H9 (cell line): ENCODE results near the gene TIMM10. TPM values are rescaled to one million over a fixed set of nuclear protein-coding genes. Genes with fewer than 3 reads are reported as not detected.

Source experiments
- DNase-seq: peaks from one replicate; pipeline ENCODE4 v3.0.0-alpha.2; 2017
- H2AFZ ChIP-seq: one replicate; pipeline ENCODE4 v1.6.1; 2013; ENCODE audit warnings: mild to moderate bottlenecking, low read length, control low read depth, moderate library complexity
- H2AK5ac ChIP-seq: 2 replicates; pipeline ENCODE4 v1.6.1; 2013; ENCODE audit warnings: low read length, control low read depth, mixed read lengths; ENCODE audit not compliant: insufficient read length
- H2BK120ac ChIP-seq: one replicate; pipeline ENCODE4 v1.6.1; 2013; ENCODE audit warnings: low read depth, mild to moderate bottlenecking, low read length, control low read depth, inconsistent platforms; ENCODE audit not compliant: poor library complexity, severe bottlenecking
- H2BK12ac ChIP-seq: 2 replicates; pipeline ENCODE4 v1.6.1; 2013; ENCODE audit warnings: low read length, control low read depth, mixed read lengths, low read depth; ENCODE audit not compliant: insufficient read length
- H2BK15ac ChIP-seq: 2 replicates; pipeline ENCODE4 v1.6.1; 2013; ENCODE audit warnings: low read depth, low read length, control low read depth
- H2BK20ac ChIP-seq: one replicate; pipeline ENCODE4 v1.6.1; 2013; ENCODE audit warnings: low read depth, mild to moderate bottlenecking, low read length, control low read depth, inconsistent platforms; ENCODE audit not compliant: poor library complexity, severe bottlenecking
- H2BK5ac ChIP-seq: 2 replicates; pipeline ENCODE4 v1.6.1; 2013; ENCODE audit warnings: low read length, control low read depth, mixed read lengths; ENCODE audit not compliant: insufficient read length
- H3K14ac ChIP-seq: 2 replicates; pipeline ENCODE4 v1.6.1; 2013; ENCODE audit warnings: low read length, control low read depth; ENCODE audit not compliant: insufficient read depth
- H3K18ac ChIP-seq: 2 replicates; pipeline ENCODE4 v1.6.1; 2013; ENCODE audit warnings: low read depth, mild to moderate bottlenecking, mixed read lengths, low read length, control low read depth; ENCODE audit not compliant: insufficient read length
- H3K23ac ChIP-seq: 2 replicates; pipeline ENCODE4 v1.6.1; 2013; ENCODE audit warnings: low read length, control low read depth, mixed read lengths, low read depth; ENCODE audit not compliant: insufficient read length
- H3K23me2 ChIP-seq: 2 replicates; pipeline ENCODE4 v1.6.1; 2013; ENCODE audit warnings: low read depth, mild to moderate bottlenecking, mixed read lengths, low read length, control low read depth; ENCODE audit not compliant: insufficient read length, poor library complexity, severe bottlenecking
- H3K27ac ChIP-seq: 2 replicates; pipeline ENCODE4 v1.5.1; 2013; ENCODE audit warnings: low read length, control low read depth, mixed read lengths, low read depth; ENCODE audit not compliant: insufficient read length
- H3K27me3 ChIP-seq: 2 replicates; pipeline ENCODE4 v1.6.1; 2013; ENCODE audit warnings: low read length, control low read depth, inconsistent platforms; ENCODE audit not compliant: insufficient read depth
- H3K4ac ChIP-seq: 2 replicates; pipeline ENCODE4 v1.6.1; 2013; ENCODE audit warnings: low read depth, mild to moderate bottlenecking, control low read depth, inconsistent platforms, low read length, moderate library complexity
- H3K4me1 ChIP-seq: 2 replicates; pipeline ENCODE4 v1.6.1; 2013; ENCODE audit warnings: low read length, control low read depth, inconsistent platforms; ENCODE audit not compliant: insufficient read depth
- H3K4me2 ChIP-seq: 2 replicates; pipeline ENCODE4 v1.6.1; 2013; ENCODE audit warnings: low read length, control low read depth, mixed read lengths; ENCODE audit not compliant: insufficient read length, insufficient read depth
- H3K56ac ChIP-seq: 2 replicates; pipeline ENCODE4 v1.6.1; 2013; ENCODE audit warnings: low read depth, mild to moderate bottlenecking, mixed read lengths, low read length, control low read depth; ENCODE audit not compliant: insufficient read length
- H3K79me1 ChIP-seq: 2 replicates; pipeline ENCODE4 v1.6.1; 2013; ENCODE audit warnings: low read depth, mild to moderate bottlenecking, moderate library complexity, low read length, control low read depth, inconsistent platforms; ENCODE audit not compliant: insufficient read depth, poor library complexity, severe bottlenecking
- H3K79me2 ChIP-seq: 2 replicates; pipeline ENCODE4 v1.6.1; 2013; ENCODE audit warnings: low read length, control low read depth, inconsistent platforms; ENCODE audit not compliant: insufficient read depth
- H3K9ac ChIP-seq: 2 replicates; pipeline ENCODE4 v1.6.1; 2013; ENCODE audit warnings: low read length, control low read depth, mixed read lengths; ENCODE audit not compliant: insufficient read length; ENCODE audit errors: extremely low read depth
- H3K9me3 ChIP-seq: one replicate; pipeline ENCODE4 v1.6.1; 2013; ENCODE audit warnings: low read depth, low read length, inconsistent platforms; ENCODE audit not compliant: control insufficient read depth
- H3T11ph ChIP-seq: one replicate; pipeline ENCODE4 v1.6.1; 2013; ENCODE audit warnings: mild to moderate bottlenecking, low read length, control low read depth, inconsistent platforms
- H4K20me1 ChIP-seq: one replicate; pipeline ENCODE4 v1.6.1; 2013; ENCODE audit not compliant: control insufficient read depth, insufficient read length, insufficient read depth
- H4K5ac ChIP-seq: 2 replicates; pipeline ENCODE4 v1.6.1; 2013; ENCODE audit warnings: low read depth, mild to moderate bottlenecking, mixed read lengths, low read length, control low read depth; ENCODE audit not compliant: insufficient read length
- H4K8ac ChIP-seq: replicated peaks from 2 replicates; pipeline ENCODE4 v1.6.1; 2013; ENCODE audit warnings: low read length, control low read depth, mixed read lengths, low read depth; ENCODE audit not compliant: insufficient read length
- H4K91ac ChIP-seq: 2 replicates; pipeline ENCODE4 v1.6.1; 2013; ENCODE audit warnings: low read depth, mild to moderate bottlenecking, moderate library complexity, mixed read lengths, low read length, control low read depth; ENCODE audit not compliant: insufficient read length
- H3K27ac Mint-ChIP-seq, 3 experiments: 2 replicates in 2 of 3; 3 replicates in 1 of 3; pipeline ENCODE4 v1.8.0; 2020 to 2021; ENCODE audit warnings: mixed read lengths in 3 of 3, mild to moderate bottlenecking in 1 of 3, moderate library complexity in 1 of 3
- H3K27me3 Mint-ChIP-seq: 2 replicates; pipeline ENCODE4 v1.8.0; 2021; ENCODE audit warnings: low read depth, mild to moderate bottlenecking, moderate library complexity, mixed read lengths
- H3K36me3 Mint-ChIP-seq, 3 experiments: 2 replicates in 2 of 3; 3 replicates in 1 of 3; pipeline ENCODE4 v1.8.0; 2020 to 2021; ENCODE audit warnings: low read depth in 3 of 3, mixed read lengths in 3 of 3; ENCODE audit not compliant: insufficient read depth in 1 of 3
- H3K4me1 Mint-ChIP-seq, 2 experiments: 2 replicates each; pipeline ENCODE4 v1.8.0; 2020; ENCODE audit warnings: mixed read lengths in 2 of 2
- H3K4me3 Mint-ChIP-seq, 2 experiments: 2 replicates in 1 of 2; 3 replicates in 1 of 2; pipeline ENCODE4 v1.8.0; 2020 to 2021; ENCODE audit warnings: mild to moderate bottlenecking in 2 of 2, mixed read lengths in 2 of 2, moderate library complexity in 1 of 2
- H3K9me3 Mint-ChIP-seq, 2 experiments: 2 replicates in 1 of 2; 3 replicates in 1 of 2; pipeline ENCODE4 v1.8.0; 2020; ENCODE audit warnings: mild to moderate bottlenecking in 2 of 2, mixed read lengths in 2 of 2, moderate library complexity in 1 of 2
- WGBS: extraction: QIAGEN DNeasy Blood & Tissue Kit; methylation state at CpG from one replicate; pipeline ENCODE4 v1.1.7; 2013; ENCODE audit warnings: missing lambda C conversion rate, low lambda C conversion rate, mixed read lengths; ENCODE audit not compliant: insufficient read length; ENCODE audit errors: extremely low coverage; 5-methylcytosine and 5-hydroxymethylcytosine counted together
- total RNA-seq: library from RNA; stranded (reverse); gene quantifications from 2 replicates; pipeline ENCODE4 v1.2.1, GENCODE V29; 2021
- TF ChIP-seq, protein P1 (sequence below): fragments of 200-600 bp; sonication (generic); conservative IDR thresholded peaks from 3 replicates; pipeline ENCODE4 v1.8.0; 2021; ENCODE audit warnings: antibody characterized with exemption, mild to moderate bottlenecking

Gene TIMM10
- total RNA-seq, 1 experiment from 2014 or later, result 130 TPM

DNA sequence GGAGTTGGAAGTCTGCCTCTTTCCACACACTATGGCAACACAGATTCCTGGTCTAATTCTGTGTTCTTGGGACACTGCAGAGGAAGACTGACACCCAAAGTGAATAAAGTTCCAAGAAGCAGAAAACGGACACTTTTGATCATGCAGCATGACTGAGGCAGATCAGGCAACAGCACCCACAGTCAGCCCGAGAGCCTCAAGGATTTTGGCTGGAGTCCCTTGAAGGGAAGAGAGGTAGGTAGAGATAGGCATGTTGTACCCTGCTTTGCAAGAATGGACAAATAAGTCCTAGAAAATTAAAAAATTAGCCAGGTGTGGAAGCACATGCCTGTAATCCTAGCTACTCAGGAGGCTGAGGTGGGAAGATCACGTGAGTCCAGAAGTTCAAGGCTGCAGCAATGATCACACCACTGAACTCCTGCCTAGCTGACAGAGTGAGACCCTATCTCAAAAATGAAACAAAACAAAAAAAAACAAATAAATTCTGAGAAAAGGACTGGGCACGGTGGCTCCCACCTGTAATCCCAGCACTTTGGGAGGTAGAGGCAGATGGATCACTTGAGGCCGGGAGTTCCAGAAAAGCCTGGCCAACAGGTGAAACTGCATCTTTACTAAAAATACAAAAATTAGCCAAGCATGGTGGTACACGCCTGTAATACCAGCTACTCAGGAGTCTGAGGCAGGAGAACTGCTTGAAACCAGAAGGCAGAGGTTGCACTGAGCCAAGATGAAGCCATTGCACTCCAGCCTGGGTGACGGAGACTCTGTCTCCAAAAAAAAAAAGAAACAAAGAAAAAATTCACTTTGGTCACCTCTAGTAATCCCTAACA lies 22.0 kb downstream of the TIMM10 start:
- Mint-ChIP-seq H3K4me3 (no peak overlapping the region), H3K27ac (no peak overlapping the region), H3K36me3 (peaks cover 0 to 4% (median 0%) of the 10 kb centered on the region in 3 experiments; a peak in 4 of 7 replicates), H3K9me3 (no peaks in the 10 kb centered on the region), H3K27me3 (peaks cover 8% of the 10 kb centered on the region), H3K4me1 (peaks cover 1 to 11% of the 10 kb centered on the region in 2 experiments; a peak in 2 of 4 replicates)
- Histone ChIP-seq H3K27ac (no peak overlapping the region), H3T11ph (no peak overlapping the region), H2AFZ (no peak overlapping the region), H3K4me2 (no peak overlapping the region), H3K9me3 (no peaks in the 10 kb centered on the region), H4K5ac (no peak overlapping the region), H3K18ac (no peak overlapping the region), H3K4me1 (peaks cover under 1% of the 10 kb centered on the region), H3K27me3 (no peaks in the 10 kb centered on the region), H2BK15ac (no peak overlapping the region), H3K23ac (no peak overlapping the region), H3K4ac (no peak overlapping the region), H4K91ac (no peak overlapping the region), H4K8ac (no peak overlapping the region), H3K9ac (no peak overlapping the region), H3K79me2 (no peaks in the 10 kb centered on the region), H3K56ac (no peak overlapping the region), H3K23me2 (no peaks in the 10 kb centered on the region), H2BK12ac (no peak overlapping the region), H2AK5ac (no peak overlapping the region), H2BK20ac (no peak overlapping the region), H4K20me1 (no peaks in the 10 kb centered on the region), H2BK120ac (no peak overlapping the region), H3K14ac (no peak overlapping the region), H2BK5ac (no peak overlapping the region), H3K79me1 (no peaks in the 10 kb centered on the region)
- DNase-seq, result no peak
- WGBS, result no CpG with 5 or more reads among the region's 7 CpGs
- TF ChIP-seq, protein P1, sequence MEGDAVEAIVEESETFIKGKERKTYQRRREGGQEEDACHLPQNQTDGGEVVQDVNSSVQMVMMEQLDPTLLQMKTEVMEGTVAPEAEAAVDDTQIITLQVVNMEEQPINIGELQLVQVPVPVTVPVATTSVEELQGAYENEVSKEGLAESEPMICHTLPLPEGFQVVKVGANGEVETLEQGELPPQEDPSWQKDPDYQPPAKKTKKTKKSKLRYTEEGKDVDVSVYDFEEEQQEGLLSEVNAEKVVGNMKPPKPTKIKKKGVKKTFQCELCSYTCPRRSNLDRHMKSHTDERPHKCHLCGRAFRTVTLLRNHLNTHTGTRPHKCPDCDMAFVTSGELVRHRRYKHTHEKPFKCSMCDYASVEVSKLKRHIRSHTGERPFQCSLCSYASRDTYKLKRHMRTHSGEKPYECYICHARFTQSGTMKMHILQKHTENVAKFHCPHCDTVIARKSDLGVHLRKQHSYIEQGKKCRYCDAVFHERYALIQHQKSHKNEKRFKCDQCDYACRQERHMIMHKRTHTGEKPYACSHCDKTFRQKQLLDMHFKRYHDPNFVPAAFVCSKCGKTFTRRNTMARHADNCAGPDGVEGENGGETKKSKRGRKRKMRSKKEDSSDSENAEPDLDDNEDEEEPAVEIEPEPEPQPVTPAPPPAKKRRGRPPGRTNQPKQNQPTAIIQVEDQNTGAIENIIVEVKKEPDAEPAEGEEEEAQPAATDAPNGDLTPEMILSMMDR, result no peak
